ENCODE data around the gene WLS. TPM values are rescaled to one million over a fixed set of nuclear protein-coding genes. Genes with fewer than 3 reads are reported as not detected.
A peak's percentile ranks its signal among the peaks of the same experiment; 100 is the strongest.

Gene WLS
- total RNA-seq, 1 donor from 2014 or later, result 29.9 TPM

GRCh38 chr1:68198752-68199151 is 33.6 kb downstream of the WLS start:
- Histone ChIP-seq H3K27ac (no peak overlapping the region), H3K4me1 (peaks cover 0 to 23% of the 10 kb centered on the region in 2 donors), H3K4me3 (no peak overlapping the region), H3K27me3 (no peaks in the 10 kb centered on the region), H3K36me3 (no peaks in the 10 kb centered on the region), H3K9me3 (no peaks in the 10 kb centered on the region)
- intact Hi-C loops (cut with DNase I), result no loop called here
- no peak for DNase-seq (ENCODE audit: low spot score in 2 of 2)
- TF ChIP-seq CTCF (IDR thresholded peaks at IDR 0.05), result no peak

GRCh38 chr1:68197891-68198290 is 34.4 kb downstream of the WLS start:
- Histone ChIP-seq H3K9me3 (no peaks in the 10 kb centered on the region), H3K27ac (peak overlapping the region in 1 of 2 donors; percentile 58), H3K4me3 (no peak overlapping the region), H3K36me3 (no peaks in the 10 kb centered on the region), H3K4me1 (peaks cover 0 to 23% of the 10 kb centered on the region in 2 donors), H3K27me3 (no peaks in the 10 kb centered on the region)
- no peak for TF ChIP-seq CTCF (IDR thresholded peaks at IDR 0.05)
- DNase-seq (ENCODE audit: low spot score in 2 of 2), result no peak
- intact Hi-C loops (cut with DNase I), result loop anchor here (2.0 kb wide), 1 partner anchor 33 kb away; no protein-coding TSS in a partner anchor

GRCh38 chr1:68197461-68197860 is 34.9 kb downstream of the WLS start:
- no peaks in the 10 kb centered on the region for H3K36me3 ChIP-seq
- peak overlapping the region; percentile 58 for H3K27ac ChIP-seq
- no peak for TF ChIP-seq CTCF (IDR thresholded peaks at IDR 0.05)
- H3K4me3 ChIP-seq, result no peak overlapping the region
- H3K27me3 ChIP-seq, result no peaks in the 10 kb centered on the region
- no peak for DNase-seq (ENCODE audit: low spot score in 2 of 2)
- intact Hi-C loops (cut with DNase I), result loop anchor here (2.0 kb wide), 1 partner anchor 33 kb away; no protein-coding TSS in a partner anchor
- H3K9me3 ChIP-seq, result no peaks in the 10 kb centered on the region
- H3K4me1 ChIP-seq, result peaks cover 0 to 21% of the 10 kb centered on the region in 2 donors

GRCh38 chr1:68196676-68197075 is 35.6 kb downstream of the WLS start:
- peak overlapping the region in 1 of 2 donors; percentile 32 for H3K4me3 ChIP-seq
- H3K27ac ChIP-seq, result peak overlapping the region; percentile 58
- H3K9me3 ChIP-seq, result no peaks in the 10 kb centered on the region
- intact Hi-C loops (cut with DNase I), result loop anchor here (2.0 kb wide), 1 partner anchor 34 kb away; no protein-coding TSS in a partner anchor
- no peaks in the 10 kb centered on the region for H3K27me3 ChIP-seq
- H3K36me3 ChIP-seq, result peaks cover 0 to 2% of the 10 kb centered on the region in 2 donors
- peaks cover 0 to 16% of the 10 kb centered on the region in 2 donors for H3K4me1 ChIP-seq
- no peak for DNase-seq (ENCODE audit: low spot score in 2 of 2)
- TF ChIP-seq CTCF (IDR thresholded peaks at IDR 0.05), result no peak

GRCh38 chr1:68191717-68192116 is 40.6 kb downstream of the WLS start:
- no peak for DNase-seq (ENCODE audit: low spot score in 2 of 2)
- Histone ChIP-seq H3K36me3 (peaks cover 8 to 28% of the 10 kb centered on the region in 2 donors), H3K27me3 (no peaks in the 10 kb centered on the region), H3K4me3 (no peak overlapping the region), H3K9me3 (no peaks in the 10 kb centered on the region), H3K4me1 (no peaks in the 10 kb centered on the region), H3K27ac (no peak overlapping the region)
- TF ChIP-seq CTCF (IDR thresholded peaks at IDR 0.05), result no peak
- intact Hi-C loops (cut with DNase I), result no loop called here
